H4 (cell line): ENCODE results near the gene GATA1. TPM values are rescaled to one million over a fixed set of nuclear protein-coding genes. Genes with fewer than 3 reads are reported as not detected.

Source experiments
- DNase-seq: peaks from one replicate; pipeline ENCODE4 v3.0.0-alpha.2; 2015; ENCODE audit warnings: low spot score
- total RNA-seq: library from RNA; depleted of rRNA; stranded (reverse); fragments of >200 nt; shearing (Covaris generic); gene quantifications from 2 replicates; pipeline ENCODE4 v1.2.3, GENCODE V29; 2014

The GATA1 gene
- total RNA-seq, 1 experiment from 2014 or later, result not detected

DNA sequence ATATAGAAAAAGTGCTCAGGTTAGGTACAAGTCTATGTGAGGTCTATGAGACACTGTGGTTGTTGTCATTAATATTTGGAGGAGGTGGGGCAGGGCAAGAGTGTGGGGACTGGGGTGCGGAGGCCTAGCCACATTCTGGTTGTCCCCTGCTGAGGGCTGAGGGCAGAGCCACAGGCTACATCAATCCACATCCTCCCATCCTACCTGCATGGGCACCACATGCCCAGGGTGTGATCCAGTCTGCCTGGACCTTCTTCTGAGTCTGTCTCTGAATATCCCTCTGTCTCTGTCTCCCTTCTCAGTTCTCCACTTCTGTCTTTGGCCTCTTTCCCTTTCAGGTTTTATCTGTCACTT lies 1.2 kb upstream of the GATA1 start:
- DNase-seq, result no peak

DNA sequence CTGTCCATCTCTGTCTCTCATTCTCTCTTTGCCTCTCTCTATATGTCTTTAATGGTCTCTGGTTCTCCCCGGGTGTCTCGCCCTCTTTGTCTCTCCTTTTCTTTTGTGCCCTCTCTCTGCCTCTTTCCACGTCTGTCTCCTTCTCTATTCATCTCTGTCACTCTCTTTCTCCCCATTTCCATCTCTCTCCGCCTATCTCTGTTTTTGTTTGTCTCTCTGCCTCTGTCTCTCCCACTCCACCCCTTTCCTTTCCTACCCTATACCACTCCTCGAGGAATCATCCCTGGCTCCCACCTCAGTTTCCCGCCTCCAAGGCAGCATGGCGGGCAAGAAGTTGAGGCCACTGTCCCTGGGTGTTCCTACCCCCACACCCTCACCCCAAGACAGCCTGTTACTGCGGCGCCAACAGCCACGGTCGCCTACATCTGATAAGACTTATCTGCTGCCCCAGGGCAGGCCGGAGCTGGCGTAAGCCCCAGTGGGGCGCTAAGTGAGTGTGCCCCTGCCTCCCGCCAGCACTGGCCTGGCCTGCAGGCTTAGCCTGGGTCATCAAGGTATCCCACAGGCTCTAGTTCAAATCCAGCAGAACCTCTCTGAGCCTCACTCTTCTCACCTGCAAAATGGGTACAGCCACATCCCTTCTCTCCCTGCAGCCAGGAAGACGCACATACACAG lies 713 bp upstream of the GATA1 start:
- DNase-seq, result no peak

DNA sequence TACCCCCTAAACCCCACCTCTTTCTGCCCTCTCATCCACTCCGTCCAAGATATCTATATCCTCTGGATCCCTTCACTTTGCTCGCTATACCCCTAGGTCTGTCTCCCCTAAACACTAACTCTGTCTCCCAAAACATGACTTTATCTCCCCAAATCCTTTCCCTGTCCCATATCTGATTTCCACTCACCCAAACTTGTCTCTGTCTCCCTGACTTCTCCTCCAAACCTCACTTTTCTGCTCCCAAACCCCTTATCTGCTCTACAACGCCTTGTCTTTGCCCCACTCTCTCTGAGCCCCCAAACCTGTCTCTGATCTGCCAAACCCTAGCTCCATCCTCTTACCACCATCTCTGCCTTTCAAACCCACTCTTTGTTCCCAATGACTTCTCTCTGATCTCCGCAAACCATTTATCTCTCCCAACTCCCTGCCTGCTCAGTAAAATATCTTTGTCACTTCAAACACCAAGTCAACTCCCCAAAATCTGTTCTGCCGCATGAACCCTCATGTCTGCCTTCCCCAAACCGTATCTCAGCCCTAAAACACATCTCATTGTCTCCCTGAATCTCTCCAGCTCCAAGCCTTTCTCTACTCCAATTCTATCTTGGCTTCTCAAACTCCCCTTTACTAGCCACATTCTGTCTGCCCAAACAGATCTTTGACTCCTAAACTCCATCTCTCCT lies 575 bp downstream of the GATA1 start:
- DNase-seq, result no peak

DNA sequence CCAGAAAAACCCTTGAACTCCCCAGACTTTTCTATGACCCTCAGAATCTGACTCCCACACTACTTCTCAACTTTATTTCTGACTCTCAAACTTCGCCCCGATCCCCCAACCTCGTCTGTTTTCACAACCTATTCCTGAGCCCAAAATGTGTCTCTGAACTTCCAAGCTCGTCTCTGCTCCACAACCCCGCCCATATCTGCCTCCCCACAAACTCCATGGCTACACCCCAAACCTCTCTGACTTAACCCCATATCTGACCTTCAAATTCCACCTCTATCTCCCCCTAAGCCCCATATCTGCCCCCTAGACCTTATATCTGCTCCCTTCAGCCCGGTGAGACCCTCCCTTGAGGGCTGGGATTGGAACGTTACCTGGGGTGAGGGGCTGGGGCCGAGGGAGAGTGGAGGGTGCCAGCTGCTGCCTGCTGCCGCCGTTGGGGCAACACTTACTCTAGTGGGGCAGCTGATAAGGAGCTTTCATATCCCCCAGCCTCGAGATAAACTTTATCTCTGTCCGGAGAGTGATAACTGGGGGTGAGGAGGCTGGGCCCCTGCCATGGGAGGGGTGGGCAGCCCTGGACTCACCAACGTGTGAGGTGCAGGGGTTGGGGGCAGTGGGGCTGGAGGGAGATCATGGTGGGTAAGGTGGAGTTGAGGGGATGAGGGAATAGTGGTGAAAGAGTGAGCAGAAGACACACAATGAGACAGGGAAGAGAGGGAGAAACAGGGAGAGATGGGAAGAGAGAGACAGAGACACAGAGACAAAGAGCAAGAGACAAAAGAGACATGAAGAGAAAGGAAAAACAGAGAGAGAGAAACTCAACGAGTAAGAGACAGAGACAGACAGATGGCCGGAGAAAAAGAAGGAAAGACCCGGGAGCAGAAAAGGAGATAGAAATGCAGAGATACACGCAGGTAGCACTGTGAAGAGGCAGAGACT lies 1.4 kb downstream of the GATA1 start:
- no peak for DNase-seq

DNA sequence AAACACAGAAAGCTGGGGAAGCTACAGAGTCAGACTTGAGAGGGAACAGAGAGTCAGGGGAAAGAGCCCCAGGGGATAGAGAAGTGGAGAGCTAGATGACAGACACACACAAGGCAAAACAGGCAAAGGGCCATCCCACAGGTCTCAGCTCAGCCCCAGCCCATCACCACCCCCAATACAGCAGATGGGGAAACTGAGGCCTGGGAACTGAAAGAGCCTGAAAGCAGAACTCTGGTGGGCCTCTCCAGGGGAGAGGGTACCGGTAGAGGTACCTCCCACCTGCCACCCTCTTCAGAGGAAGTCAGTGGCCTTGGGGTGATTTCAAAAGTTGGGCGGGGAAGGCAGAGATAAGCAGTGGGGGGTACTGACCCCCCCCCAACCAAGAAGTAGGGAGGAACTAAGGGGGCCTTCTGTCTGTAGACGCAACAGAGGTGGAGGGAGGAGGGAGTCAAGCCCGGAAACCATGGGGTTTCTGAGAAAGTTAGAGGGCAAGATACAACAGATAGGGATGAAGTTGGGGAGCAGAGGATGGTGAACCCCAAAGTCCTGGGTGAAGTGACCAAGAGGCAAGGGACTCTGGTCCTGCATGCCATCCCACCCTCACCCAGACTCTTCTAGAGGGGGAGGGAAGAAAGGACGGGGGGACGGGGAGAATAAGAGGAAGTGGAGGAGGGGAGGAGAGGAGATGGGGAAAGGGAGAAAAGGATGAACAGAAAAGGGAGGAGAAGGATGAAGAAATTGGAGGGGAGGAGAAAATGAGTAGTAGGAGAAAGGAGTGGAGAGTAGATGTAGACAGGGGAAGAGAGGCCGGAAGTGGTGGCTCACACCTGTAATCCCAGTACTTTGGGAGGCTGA lies 3.2 kb downstream of the GATA1 start:
- DNase-seq, result no peak

DNA sequence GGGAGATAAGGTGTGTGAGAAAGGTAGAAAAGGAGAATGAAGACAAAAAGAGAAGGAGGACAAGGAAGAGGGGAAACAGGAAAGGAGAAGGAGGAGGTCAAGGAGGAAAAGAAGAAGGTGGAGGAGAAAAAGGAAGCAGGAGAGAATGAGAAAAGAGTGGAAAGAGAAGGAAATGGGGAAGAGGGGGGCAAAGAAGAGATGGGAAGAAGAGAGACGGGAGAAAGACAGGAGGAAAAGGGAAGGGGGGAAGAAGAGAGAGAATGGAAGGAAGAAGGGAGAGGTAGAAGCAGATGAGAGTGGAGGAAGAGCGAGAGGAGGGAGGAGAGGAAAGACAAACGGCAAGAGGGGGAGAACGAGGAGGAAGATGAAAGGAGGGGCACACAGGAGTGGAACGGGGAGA lies 4.1 kb downstream of the GATA1 start:
- no peak for DNase-seq

DNA sequence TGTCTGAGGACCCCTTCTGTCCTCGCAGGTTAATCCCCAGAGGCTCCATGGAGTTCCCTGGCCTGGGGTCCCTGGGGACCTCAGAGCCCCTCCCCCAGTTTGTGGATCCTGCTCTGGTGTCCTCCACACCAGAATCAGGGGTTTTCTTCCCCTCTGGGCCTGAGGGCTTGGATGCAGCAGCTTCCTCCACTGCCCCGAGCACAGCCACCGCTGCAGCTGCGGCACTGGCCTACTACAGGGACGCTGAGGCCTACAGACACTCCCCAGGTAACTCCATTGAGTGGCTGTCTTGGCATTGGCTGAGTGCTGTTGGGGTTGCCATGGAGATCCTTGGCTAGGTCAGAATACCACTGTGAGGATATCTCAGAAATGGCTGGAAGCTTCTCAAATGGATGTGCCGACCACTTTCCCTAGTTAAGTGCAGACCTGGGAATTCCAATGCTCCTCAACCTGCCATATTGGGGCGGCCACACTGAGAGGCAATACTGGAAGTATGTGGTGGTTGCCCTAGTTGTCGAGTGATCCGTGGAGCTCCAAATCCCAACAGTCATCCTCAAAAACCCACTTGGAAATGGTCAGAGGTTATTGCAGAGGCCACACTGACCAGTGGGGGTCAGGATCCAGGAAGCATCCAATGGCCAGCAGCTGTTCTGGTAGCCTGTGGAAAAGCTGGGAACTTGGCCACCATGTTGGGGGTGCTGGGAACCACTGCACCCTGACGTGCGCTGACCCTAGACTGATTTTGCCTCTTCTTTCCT lies 4.9 kb downstream of the GATA1 start:
- no peak for DNase-seq

DNA sequence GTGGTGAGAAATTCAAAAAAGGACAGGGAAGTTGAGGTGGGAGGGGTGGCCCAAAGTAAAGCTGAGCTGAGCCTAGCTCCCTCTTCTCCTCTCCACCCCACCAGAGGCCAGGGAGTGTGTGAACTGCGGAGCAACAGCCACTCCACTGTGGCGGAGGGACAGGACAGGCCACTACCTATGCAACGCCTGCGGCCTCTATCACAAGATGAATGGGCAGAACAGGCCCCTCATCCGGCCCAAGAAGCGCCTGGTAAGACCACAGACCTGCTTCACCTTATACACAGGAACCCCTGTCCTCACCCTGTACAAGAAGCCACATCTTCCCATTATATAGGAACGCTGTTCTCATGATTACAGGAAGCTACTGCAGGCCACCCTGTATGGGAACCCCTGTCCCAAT lies 5.8 kb downstream of the GATA1 start:
- DNase-seq, result no peak

DNA sequence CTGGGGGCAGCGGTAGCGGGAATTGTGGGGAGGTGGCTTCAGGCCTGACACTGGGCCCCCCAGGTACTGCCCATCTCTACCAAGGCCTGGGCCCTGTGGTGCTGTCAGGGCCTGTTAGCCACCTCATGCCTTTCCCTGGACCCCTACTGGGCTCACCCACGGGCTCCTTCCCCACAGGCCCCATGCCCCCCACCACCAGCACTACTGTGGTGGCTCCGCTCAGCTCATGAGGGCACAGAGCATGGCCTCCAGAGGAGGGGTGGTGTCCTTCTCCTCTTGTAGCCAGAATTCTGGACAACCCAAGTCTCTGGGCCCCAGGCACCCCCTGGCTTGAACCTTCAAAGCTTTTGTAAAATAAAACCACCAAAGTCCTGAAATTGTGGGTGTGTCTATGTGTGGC lies 7.5 kb downstream of the GATA1 start:
- no peak for DNase-seq

DNA sequence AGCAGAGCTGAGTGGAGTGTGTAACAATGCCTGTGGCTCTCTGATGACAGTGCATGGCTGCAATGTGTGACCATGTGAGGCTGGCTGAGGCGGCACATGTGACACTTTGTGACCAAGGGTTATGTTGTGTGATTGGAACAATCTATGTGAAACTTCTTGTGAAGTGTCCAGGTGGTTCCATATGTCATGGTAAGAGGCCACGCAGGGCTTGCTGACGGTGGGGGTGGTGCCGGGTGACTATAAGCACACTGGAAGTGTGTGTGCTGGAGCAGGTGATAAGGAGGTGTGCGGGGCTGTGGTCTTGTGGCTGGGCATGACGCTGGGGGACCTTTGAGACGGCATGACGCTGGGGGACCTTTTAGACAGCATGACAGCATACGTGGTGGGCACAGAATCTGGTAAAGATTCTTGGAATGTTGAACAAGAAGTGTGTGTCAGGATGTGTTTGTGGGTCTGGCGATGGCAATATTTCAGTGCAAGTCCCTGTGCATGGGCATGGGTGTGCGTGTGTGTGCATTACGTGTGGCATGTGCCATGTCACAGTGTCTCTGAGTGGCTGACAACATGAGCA lies 8.0 kb downstream of the GATA1 start:
- no peak for DNase-seq

DNA sequence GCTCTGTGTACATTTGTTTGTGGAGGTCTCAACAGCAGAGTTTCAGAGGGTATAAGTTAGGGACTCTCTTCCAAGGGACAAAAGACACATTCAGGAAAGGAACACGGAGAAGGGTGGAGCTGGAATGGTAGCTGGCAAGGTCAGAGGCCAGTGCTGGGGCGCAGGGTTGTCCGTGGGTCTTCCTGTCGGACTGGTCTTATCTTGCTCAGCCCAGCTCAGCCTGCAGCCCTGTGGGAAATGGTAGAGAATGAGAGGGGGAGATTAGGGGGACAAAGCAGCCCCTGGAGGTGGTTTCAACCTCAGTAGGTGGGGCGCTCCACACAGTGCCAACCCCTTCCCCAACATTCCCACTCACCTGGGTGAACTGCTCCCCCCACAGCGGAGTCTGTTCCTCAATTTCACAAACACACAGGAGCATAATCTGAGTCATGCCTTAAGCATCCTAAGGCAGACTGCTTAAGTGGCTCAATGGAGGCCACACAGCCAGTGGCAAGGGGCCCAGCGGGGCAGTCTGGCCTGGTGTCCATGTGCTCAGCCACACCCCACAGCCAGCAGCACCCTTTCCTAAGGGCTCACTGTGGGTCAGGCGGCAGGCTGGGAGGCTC lies 8.6 kb downstream of the GATA1 start:
- peak; percentile 59 for DNase-seq

DNA sequence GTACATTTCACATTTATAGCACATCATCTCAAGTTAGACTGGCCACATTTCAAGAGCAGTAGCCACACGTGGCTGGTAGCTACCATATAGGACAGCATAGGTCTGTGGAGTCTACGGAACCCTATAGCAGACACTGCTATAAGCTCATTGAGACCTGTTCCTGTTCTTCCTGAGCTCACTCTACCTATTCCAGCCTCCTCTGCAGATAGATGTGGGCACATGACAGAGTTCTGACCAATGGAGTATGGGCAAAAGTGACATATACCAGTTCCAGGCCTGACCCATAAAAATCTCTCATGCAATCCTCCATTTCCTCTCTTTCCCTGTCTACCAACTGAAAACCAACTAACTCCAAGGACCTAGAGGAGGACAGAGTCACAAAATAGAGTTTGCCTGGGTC lies 11.9 kb downstream of the GATA1 start:
- DNase-seq, result no peak

DNA sequence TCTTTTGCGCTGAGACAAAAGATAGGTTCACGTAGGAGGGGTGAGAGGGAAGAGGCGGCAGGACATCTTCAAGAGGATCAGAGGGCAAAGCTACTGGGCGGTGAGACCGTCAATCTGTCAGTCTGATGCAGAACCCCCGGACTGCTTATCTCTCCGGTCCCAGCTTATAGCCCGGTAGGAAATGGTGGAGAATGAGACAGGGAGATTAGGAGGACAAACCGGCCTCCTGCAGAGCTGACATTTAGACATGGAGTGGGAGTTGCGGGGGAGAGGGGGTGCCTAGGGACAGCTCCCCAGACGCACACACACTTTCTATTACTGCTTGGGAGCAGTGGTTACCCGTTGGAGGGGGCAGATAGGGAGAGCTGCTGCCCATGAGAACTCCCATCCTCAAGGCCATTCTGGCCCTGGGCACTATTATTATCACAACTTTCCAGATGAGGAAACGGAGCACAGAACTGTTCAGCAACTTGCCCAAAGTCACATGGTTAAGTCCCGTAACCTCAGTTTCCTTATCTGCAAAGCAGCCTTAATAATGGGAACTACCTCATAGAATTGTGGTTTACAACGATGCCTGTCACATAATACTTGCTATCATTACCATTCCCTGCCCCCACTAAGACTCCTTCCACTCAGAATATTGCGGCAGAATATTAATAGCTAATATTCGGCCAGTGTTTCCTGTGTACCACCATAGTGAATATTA lies 14.3 kb downstream of the GATA1 start:
- no peak for DNase-seq

DNA sequence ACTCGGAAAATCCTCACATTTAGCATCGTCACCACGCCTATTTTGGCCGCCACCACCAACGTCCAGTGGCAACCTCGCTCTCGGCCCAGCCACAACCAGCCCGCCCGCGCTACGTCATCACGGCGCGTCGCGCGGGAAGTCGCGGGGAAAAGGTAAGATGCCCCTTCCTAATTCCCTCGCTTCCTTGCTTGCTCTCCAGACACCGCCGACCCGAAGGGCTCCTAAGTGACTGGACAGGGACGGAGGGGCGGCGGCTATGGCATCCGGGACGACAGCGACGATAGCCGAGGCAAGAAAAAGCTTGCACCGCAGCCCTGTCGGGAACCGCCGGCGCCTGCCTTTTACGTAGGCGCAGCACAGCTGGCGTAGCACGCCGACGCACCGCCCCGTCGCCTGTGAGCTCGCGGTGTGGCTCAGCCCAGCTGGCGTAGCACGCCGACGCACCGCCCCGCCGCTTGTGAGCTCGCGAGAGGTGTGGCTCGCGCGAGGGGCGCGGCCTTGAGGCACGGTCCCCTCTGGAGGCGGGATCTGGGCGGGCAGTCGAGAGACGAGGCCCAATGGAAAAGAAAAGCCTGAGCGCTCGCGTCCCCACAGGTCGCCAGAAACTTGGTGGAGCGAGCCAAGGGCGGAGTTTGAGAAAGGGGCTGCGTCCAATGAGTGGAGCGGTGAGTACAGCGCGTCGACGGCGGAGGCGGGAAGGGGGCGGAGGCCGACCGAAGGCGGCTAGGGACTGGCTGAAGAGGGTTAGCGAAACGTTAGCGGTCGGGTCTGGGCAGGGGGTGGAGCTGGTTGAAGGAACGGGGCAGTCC lies 15.1 kb downstream of the GATA1 start, which contains the start of gene HDAC6:
TSS of gene HDAC6 (plus strand) at position 788 of the 809 bp plus-strand sequence. CDS start 626 bp downstream, outside the sequence.
- DNase-seq, result peak; percentile 98

DNA sequence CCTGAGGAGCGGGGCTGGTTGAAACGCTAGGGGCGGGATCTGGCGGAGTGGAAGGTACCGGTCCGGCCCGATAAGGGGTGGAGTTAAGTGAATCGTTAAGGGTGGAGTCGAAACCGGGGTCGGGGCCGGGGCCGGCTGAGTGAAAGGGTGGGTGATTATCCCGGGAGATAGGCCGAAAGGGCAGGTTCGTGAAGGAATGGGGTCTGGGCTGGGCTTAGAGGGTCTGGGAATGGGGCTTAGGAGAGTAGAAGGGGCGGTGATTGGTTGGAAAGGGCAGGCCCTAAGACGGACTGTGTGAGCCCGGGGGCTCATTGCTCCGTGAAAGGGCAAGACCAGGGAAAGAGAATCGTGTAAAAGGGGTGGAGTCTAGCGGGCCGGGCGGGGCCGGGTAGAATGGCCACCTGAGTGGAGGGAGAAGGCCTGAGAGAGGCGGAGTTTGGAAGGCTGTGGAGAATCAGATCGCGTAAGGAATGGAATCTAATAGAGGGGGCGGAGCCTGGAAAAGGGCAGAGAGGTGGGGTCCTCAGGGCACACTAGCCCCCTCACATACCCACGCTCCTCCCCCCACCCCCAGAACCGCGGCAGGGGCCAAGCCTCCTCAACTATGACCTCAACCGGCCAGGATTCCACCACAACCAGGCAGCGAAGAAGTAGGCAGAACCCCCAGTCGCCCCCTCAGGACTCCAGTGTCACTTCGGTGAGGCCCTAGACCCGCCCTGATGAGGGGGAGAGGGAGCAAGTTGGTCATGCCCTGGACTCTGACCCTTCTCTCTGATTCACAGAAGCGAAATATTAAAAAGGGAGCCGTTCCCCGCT lies 15.9 kb downstream of the GATA1 start:
- peak; percentile 79 for DNase-seq

DNA sequence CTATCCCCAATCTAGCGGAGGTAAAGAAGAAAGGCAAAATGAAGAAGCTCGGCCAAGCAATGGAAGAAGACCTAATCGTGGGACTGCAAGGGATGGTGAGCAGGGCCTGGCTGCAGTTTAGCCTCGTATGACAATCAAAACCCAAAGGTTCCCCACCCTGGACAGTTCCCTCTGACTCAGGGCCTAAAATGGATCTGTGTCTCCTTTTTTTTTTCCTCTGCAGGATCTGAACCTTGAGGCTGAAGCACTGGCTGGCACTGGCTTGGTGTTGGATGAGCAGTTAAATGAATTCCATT lies 16.5 kb downstream of the GATA1 start:
- DNase-seq, result no peak

DNA sequence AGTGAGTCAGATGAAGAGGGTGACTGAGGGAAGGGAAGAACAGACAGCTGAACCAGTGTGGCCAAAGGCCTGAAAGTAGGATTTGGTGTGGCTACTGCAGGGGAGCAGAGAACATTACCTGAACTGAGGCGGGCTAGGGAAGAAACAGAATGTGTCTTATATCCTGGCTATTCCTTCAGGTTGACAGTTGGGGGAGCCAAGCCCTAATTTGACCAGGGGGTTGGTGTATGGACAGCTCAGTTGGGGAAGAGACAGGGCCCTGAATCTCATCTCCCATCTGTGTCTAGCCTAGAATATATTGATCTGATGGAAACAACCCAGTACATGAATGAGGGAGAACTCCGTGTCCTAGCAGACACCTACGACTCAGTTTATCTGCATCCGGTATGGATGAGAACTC lies 19.7 kb downstream of the GATA1 start:
- no peak for DNase-seq

DNA sequence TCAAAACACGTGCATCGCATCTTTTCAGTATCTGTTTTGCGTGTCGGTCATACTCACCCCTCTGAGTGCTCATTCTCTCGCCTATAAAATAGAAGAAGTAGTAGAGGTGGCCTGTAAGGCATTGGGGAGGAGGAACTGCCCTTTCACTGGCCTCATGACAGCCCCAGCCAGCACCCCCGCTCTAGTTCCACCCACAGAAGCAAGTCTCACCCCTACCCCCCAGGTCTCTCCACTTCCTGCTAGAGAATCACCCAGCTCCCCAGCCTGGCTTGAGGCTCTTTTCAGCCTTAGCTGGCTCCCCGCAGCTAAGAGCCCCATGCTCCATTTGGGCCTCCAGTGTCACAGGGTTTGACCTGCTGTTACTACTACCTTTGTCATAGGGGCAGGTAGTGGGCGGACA lies 27.3 kb downstream of the GATA1 start:
- no peak for DNase-seq
